GM19395 (cell line): Measurements from ENCODE around the gene CBLC.
A peak's percentile ranks its signal among the peaks of the same experiment; 100 is the strongest.

ENCODE experiments used
- ATAC-seq: cut with Tn5 transposase; IDR thresholded peaks from one replicate; pipeline ENCODE4 v1.9.1; 2021; ENCODE audit warnings: mild to moderate bottlenecking, moderate library complexity; ENCODE audit not compliant: unreplicated experiment

The CBLC gene

GRCh38 chr19:44746616-44746945, 31.1 kb upstream of the CBLC start:
- ATAC-seq, result no peak

- no peak for ATAC-seq
Measured at GRCh38 chr19:44746946-44747738, 30.5 kb upstream of the CBLC start.

GRCh38 chr19:44747739-44748425, 29.8 kb upstream of the CBLC start:
- ATAC-seq, result no peak

GRCh38 chr19:44748426-44749254, 29.1 kb upstream of the CBLC start, which contains the start of gene BCL3:
BCL3 (plus strand) TSS chr19:44748708; CDS start chr19:44748791, 83 bp downstream.
- ATAC-seq, result no peak

- no peak for ATAC-seq
Measured at GRCh38 chr19:44749292-44749691, 28.4 kb upstream of the CBLC start.

- no peak for ATAC-seq
Measured at GRCh38 chr19:44749994-44750393, 27.7 kb upstream of the CBLC start.

GRCh38 chr19:44752123-44752815, 25.4 kb upstream of the CBLC start:
- ATAC-seq, result no peak

GRCh38 chr19:44752816-44753625, 24.7 kb upstream of the CBLC start:
- ATAC-seq, result peak; percentile 68

- ATAC-seq, result no peak
Measured at GRCh38 chr19:44753626-44753931, 24.1 kb upstream of the CBLC start.

- ATAC-seq, result peak; percentile 38
Measured at GRCh38 chr19:44753932-44754749, 23.5 kb upstream of the CBLC start.

- ATAC-seq, result no peak
Measured at GRCh38 chr19:44754750-44755080, 23.0 kb upstream of the CBLC start.

- no peak for ATAC-seq
Measured at GRCh38 chr19:44755219-44755618, 22.5 kb upstream of the CBLC start.

- ATAC-seq, result no peak
Measured at GRCh38 chr19:44756089-44756562, 21.6 kb upstream of the CBLC start.

- ATAC-seq, result no peak
Measured at GRCh38 chr19:44757057-44757734, 20.5 kb upstream of the CBLC start.

GRCh38 chr19:44757735-44758505, 19.8 kb upstream of the CBLC start:
- no peak for ATAC-seq

- ATAC-seq, result no peak
Measured at GRCh38 chr19:44758596-44758995, 19.1 kb upstream of the CBLC start.

GRCh38 chr19:44759083-44759804, 18.4 kb upstream of the CBLC start:
- ATAC-seq, result no peak
